HG03103 (cell line): ENCODE results near the gene PGA4.
"Not testable (repeated sequence)": the region's sequence is repeated elsewhere in the genome, so short reads cannot be mapped to it uniquely, and the experiment has no call there.

Experiments
- ATAC-seq: cut with Tn5 transposase; IDR thresholded peaks from one replicate; pipeline ENCODE4 v1.9.1; 2021; ENCODE audit warnings: low read depth; ENCODE audit not compliant: unreplicated experiment

The PGA4 gene

GRCh38 chr11:61222047-61222446 is at the start of gene PGA4:
TSS of gene PGA4 (plus strand) at chr11:61222347. CDS start at chr11:61222401, 54 bp downstream.
- ATAC-seq = not testable (repeated sequence)

GRCh38 chr11:61172356-61172755 is 49.8 kb upstream of the PGA4 start:
- ATAC-seq = no peak

DNA sequence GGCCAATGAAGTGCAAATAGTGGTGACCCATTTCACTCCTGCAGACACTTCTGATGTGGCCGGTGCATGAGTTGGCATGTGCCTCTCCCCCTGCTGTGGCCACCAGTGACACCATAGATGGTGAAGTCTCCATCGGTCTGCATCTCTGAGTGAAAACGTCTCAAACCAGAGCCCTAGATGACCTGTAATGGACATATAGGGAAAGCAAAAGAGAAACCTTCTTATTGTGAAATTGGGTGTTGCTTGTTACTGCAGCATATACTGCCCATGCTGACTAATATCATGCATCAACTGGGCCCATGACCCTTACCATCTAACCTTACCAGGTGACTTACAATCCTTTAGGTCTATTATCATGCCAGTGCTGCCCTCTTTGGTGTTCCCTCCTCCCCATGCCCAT is 49.3 kb upstream of the PGA4 start:
- no peak for ATAC-seq

DNA sequence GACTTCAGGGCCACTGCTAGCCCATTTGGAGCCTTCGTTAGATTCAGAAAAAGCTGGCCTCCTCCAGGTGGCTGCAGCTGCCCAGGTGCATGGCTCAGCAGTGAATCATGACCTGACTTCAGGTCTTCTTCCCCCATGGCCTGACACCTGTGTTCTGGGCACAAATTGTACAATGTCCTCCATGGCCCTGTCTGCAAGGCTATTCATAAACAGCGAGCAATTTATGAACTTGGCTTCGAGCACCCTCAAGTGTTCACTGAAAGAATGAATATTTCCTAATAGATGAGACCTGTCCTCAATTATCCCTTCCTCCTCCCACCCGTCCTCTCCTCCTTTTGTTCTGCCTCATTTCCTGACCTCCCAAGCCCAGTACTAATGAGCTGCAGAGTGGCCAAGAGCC is 48.7 kb upstream of the PGA4 start:
- ATAC-seq = no peak

DNA sequence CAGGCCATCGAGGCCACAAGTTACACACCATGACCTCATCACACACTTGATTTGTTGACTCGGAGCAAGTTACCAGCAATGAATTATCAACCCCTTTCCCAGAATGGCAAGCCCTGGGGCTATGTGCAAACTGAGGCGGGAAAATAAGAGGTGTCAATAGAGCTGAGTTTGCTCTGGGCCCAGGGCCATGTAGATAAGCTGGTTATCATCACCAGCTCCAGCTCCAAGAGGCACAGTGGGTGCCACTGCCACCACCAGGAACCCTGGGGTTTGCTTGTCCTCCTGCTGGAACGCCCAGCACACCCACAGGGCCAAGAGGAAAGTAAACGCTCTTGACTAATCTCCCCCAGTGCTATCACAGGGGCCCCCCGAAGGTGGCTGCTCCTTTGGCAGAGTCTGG is 47.9 kb upstream of the PGA4 start:
- ATAC-seq = no peak

DNA sequence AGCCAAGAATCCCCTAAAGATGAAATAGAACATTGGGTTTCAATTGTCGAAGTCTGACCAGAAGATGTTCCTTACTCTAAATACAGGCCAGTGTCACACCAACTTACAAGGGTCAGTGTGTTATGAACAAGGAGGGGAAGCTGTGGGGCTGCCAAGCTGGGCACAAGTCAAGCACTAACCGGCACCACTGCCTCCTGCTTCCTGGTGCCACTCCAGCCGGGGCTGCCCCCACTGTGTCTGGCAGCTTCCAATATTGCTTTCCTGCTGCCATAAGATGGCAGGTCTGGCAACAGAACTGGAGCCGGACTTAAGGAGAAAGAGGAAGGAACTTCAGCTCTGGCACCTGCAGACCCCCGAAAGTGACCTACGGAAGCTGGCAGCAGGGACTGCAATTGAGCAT is 47.2 kb upstream of the PGA4 start:
- ATAC-seq = no peak

GRCh38 chr11:61176446-61176845 is 45.7 kb upstream of the PGA4 start:
- ATAC-seq = no peak

GRCh38 chr11:61180205-61180604 is 41.9 kb upstream of the PGA4 start:
- ATAC-seq = not testable (repeated sequence)

DNA sequence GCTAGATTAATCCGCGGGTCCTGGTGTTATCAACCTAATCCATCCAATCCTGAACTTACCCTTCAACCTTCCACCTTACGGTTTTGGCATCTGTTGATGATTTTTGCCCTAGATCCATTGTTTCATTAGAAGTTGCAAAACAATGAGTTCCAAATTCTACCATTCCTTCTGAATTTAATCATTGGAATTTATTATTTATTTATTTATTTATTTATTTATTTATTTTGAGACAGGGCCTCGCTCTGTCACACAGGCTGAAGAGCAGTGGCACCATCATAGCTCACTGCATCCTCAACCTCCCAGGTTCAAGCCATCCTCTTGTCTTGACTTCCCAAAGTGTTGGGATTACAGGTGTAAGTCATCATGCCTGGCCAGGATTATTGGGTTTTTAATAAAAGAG is 40.7 kb upstream of the PGA4 start:
- ATAC-seq = no peak

- ATAC-seq = no peak
Observed at GRCh38 chr11:61183645-61184044, 38.5 kb upstream of the PGA4 start.

DNA sequence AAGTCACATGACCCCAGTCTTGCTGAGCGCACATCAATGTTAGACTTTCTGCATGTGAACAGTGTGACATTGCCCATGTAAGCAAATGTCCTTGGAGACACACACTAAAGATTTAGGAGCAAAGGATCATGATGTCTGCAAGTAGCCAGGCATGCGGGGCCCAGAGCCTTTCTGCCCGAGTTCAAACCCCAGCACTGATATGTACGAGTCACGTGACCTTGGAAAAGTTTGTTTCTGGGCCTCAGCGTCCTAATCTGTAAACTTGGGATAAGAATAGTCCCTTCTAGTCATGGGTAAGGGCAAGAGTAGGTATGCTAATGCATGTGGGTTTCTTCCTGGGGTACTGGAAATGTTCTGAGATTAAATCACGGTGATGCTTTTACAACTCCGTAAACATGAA is 35.6 kb upstream of the PGA4 start:
- ATAC-seq = no peak

DNA sequence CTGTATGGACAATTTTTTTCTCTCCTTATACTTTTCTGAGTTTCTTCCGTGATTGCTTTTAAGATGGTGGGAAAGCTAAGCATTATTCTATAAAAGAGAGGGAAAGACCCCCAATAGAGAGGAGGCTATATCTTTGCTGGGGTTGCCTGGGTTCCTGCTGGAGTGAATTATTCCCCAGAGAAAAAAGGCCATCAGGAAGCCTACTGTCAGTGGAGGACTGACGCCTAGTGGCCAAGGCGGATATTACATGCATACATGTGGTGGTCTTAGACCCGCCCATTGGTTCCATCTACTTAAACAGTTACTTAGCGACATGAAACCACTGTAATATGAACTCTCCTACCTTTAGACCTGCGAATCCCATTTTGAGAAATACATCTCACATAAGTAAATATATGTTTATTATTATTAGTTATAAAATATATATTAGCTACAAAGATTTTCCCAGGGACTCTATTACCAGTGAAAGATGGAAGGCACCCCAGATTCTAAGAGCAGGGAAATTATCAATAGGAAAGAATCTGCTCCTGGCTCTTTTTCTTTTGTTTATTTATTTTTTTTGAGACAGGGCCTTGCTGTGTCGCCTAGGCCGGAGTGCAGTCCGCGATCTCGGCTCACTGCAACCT is 34.5 kb upstream of the PGA4 start:
- ATAC-seq = no peak

DNA sequence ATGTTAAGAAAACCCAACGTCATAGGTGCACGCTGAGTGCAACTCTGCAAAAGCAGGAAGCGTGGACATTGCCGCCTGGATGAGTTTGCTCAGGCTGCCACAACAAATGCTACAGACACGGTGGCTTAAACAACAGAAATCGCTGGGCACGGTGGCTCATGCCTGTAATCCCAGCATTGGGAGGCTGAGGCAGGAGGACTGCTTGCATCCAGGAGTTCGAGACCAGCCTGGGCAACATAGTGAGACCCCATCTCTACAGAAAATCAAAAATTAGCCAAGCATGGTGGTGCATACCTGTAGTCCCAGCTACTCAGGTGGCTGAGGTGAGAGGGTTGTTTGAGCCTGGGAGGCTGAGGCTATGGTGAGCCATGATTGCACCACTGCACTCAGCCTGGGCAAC is 32.2 kb upstream of the PGA4 start:
- ATAC-seq = no peak

GRCh38 chr11:61193596-61193995 is 28.6 kb upstream of the PGA4 start:
- ATAC-seq = no peak

- ATAC-seq = no peak
Observed at GRCh38 chr11:61194169-61194671, 27.9 kb upstream of the PGA4 start.

GRCh38 chr11:61194981-61195695 is 27.0 kb upstream of the PGA4 start:
- no peak for ATAC-seq

- ATAC-seq = no peak
Observed at GRCh38 chr11:61195719-61196118, 26.4 kb upstream of the PGA4 start.

- no peak for ATAC-seq
Observed at GRCh38 chr11:61198361-61198760, 23.8 kb upstream of the PGA4 start.

- ATAC-seq = no peak
Observed at GRCh38 chr11:61198948-61199523, 23.1 kb upstream of the PGA4 start.

DNA sequence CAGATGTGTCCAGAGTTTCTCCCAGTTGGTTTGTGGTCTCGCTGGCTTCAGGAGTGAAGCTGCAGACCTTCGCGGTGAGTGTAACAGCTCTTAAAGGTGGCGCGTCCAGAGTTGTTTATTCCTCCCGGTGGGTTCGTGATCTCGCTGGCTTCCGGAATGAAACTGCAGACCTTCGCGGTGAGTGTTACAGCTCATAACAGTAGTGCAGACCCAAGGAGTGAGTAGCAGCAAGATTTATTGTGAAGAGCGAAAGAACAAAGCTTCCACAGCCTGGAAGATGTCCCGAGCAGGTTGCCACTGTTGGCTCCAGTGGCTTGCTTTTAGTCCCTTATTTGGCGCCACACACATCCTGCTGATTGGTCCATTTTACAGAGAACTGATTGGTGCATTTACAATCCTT is 20.7 kb upstream of the PGA4 start:
- no peak for ATAC-seq

GRCh38 chr11:61202950-61203746 is 19.0 kb upstream of the PGA4 start, which contains the start of gene PGA3:
TSS of gene PGA3 (plus strand) at chr11:61203515. CDS start at chr11:61203565, 50 bp downstream.
- not testable (repeated sequence) for ATAC-seq
